GM11168 (cell line): ENCODE data around the gene NTF4.
"Not testable (repeated sequence)": the region's sequence is repeated elsewhere in the genome, so short reads cannot be mapped to it uniquely, and the experiment has no call there.

Source experiments
- in situ Hi-C: fragments of 300-500 bp; cut with MboI; formaldehyde crosslinking; loops from one replicate; pipeline ENCODE4 v1.12.0; 2022; ENCODE audit warnings: low sequenced_read_pairs; ENCODE audit not compliant: unreplicated experiment

Gene NTF4

DNA sequence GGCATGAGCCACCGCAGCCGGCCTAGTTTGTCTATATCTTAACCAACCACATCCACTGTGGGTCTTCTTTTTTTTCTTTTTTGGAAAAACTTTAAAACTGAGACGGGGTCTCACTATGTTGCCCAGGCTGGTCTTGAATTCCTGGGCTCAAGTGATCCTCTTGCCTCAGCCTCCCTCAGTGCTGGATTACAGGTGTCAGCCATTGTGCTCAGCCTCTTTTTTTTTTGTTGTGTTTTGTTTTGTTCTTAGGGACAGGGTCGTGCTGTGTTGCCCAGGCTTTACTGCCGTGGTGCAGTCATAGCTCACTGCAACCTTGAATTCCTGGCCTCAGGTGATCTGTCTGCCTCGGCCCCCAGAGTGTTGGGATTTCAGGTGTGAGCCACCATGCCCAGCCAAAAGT is 28.1 kb upstream of the NTF4 start:
- in situ Hi-C loops: no loop called here

DNA sequence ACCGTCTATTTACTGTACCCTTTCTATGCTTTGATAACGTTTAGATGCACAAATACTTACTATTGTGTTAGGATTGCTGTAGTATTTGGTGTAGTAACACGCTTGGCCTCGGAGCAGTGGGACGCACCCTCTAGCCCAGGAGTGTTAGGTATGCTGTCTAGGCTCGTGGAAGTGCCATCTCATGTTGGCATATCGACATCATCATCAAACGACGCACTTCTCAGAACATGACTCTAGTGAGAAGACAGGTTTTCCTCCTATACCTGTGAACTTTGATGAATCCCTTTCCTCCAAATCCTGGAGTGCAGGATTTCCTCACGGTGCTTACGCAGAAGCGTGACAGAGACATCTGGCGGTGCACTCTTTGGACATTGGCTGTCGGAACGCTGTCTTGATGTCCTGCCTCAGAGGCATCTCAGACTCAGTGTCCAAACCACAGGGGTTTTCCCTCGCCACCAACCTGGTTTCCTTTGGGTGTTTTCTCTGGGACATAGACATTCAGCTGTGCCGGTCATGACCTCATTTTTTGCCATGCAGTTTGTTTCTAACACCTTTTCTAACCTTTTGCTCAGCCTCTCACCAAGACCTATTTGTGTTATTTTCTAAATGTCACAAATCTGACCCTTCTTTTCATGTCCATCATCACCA is 26.9 kb upstream of the NTF4 start:
- in situ Hi-C loops: no loop called here

DNA sequence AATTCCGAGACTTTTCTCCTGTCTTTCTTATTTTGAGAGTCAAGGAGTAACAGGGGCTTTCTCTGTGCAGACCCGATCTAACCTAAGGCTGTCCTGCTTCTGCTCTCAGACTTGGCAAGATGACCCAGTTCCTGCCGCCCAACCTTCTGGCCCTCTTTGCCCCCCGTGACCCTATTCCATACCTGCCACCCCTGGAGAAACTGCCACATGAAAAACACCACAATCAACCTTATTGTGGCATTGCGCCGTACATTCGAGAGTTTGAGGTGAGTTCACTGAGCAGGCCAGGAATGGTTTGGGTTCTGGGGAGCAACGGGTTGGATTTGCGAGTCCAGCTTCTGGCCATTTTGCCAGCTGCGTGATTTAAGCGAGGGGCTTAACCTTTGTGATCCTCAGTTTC is 21.7 kb upstream of the NTF4 start:
- in situ Hi-C loops: no loop called here

- in situ Hi-C loops: no loop called here
Measured at GRCh38 chr19:49085868-49086232, 21.2 kb upstream of the NTF4 start.

DNA sequence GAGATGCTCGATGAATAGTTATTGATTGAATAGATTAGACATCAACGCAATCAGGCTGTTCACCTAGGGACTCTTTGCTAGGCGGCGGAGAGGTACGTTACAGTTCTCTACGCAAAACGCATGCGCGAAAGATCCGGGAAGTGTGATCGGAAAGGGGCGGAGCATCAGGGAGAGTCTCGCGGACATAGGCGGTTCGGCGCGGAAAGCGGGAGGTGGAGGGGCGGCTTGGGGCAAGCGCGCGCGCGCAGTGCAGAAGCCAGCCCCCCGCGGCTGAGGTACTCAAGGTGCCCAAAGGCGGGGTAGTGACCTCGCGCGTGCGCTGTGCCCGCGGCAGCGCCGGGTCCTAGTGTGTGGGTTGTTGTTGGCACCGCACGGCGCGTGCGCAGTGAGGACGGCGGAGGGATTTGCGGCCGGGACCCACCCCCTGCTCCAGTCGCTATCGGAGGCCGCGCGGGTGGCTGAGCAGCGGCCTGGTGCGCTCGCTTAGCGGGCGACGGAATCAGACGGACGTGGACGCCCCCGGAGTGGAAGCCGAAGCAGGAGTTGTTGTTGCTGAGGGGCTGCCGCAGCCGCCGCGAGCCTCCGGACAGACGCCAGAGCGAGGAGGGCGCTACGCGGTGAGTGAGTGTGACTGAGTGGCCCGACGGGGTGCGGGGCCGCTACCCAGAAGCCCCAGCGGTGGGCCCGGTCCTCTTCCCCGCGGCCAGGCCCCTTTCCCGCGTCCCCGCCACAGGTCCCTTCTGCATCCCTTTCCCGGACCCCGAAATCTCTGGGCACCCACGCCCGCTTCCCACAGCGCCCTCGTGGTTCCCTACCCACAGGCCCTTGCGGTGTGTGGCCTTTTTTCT is 20.6 kb upstream of the NTF4 start, which contains the start of gene SNRNP70:
TSS of gene SNRNP70 (plus strand) at position 432 of the 848 bp plus-strand sequence. CDS start 964 bp downstream, outside the sequence.
- in situ Hi-C loops: no loop called here

GRCh38 chr19:49084206-49085019 is 19.8 kb upstream of the NTF4 start:
- in situ Hi-C loops: no loop called here

- in situ Hi-C loops: no loop called here
Measured at GRCh38 chr19:49081273-49081672, 16.7 kb upstream of the NTF4 start.

GRCh38 chr19:49080392-49080791 is 15.8 kb upstream of the NTF4 start:
- in situ Hi-C loops: no loop called here

GRCh38 chr19:49074869-49075268 is 10.3 kb upstream of the NTF4 start:
- in situ Hi-C loops: not testable (repeated sequence)

- in situ Hi-C loops: no loop called here
Measured at GRCh38 chr19:49073514-49074378, 9.1 kb upstream of the NTF4 start.

GRCh38 chr19:49071860-49072547 is 7.4 kb upstream of the NTF4 start:
- in situ Hi-C loops: no loop called here

DNA sequence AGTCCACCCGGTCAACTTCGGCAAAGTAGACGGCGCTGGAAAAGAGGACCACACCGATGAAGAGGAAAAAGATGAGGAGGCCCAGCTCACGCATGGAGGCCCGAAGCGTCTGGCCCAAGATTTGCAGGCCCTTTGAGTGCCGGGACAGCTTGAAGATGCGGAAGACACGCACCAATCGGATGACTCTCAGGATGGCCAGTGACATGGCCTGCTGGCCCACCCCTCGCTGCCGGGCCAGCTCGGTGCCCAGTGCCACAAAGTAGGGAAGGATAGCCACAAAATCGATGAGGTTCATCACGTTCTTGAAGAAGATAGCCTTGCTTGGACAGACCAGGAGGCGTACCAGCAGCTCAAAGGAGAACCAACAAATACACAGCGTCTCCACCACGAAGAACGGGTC is 5.8 kb upstream of the NTF4 start:
- in situ Hi-C loops: no loop called here

DNA sequence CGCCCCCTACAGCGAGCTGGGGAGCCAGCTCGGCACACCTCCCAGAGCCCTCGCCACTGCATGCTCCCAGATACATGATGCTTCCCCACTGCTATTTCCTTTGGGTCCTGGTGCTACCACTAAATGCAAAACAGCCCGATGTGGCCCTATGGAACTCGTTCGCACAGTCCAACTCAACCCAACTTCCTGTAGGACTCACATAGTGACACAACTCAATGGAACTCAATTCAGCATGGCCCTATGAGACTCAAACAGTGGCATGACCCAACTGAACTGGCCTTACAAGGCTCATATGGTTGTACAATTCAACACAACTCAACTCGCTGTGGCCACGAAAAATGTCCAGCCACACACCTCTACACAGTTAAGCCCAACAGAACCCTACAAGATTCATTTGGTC is 4.4 kb upstream of the NTF4 start:
- in situ Hi-C loops: no loop called here

DNA sequence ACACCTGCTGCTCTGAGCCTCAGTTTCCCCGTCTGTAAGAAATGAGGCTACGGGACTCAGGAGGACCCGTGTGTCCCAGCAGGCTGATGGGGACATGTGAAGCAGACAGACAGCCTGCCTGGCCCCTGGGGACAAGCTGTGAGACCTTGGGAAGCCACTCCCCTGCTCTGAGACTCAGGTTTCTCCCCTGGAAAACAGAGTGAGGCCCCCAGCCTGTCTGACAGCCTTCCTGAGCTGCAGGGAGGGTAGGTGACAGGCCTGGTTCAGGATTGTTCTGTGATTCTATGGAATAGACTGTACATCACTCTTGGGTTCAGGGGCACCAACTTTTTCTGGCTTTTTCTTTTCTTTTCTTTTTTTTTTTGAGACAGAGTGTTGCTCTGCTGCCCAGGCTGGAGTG is 2.9 kb upstream of the NTF4 start:
- in situ Hi-C loops: no loop called here

DNA sequence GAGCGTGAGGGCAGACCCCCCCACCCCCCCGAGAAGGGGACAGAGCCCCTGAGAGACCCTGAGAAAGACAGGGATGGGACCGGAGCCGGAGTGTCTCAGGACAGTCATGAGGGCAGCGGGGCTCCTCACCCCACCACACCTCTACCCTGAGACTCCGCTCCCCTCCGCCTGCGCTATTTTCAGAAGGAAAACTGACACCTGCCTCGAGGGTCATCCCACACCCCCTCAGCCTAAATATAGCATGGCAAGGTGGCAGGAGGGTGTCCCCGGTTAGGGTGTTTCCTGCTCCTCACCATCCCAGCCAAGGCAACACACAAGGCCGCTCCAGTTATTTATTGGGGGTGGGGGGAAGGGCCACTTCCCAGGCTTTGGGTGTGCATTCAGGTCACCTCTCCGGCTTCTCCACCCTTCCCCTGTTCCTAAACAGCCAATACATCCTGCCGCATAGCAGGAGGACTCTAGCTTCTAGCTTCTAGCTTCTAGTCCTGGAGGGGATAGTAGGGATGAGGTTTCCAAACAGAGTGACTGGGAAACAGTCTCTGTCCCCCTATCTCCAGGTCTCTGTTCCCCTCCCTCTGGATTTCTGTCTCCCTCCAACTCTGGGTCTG is 1.4 kb upstream of the NTF4 start:
- in situ Hi-C loops: no loop called here

GRCh38 chr19:49064029-49064629 is 489 bp downstream of the NTF4 start:
- in situ Hi-C loops: no loop called here

- in situ Hi-C loops: no loop called here
Measured at GRCh38 chr19:49061445-49061844, 3.2 kb downstream of the NTF4 start.

- in situ Hi-C loops: no loop called here
Measured at GRCh38 chr19:49061000-49061399, 3.6 kb downstream of the NTF4 start.

DNA sequence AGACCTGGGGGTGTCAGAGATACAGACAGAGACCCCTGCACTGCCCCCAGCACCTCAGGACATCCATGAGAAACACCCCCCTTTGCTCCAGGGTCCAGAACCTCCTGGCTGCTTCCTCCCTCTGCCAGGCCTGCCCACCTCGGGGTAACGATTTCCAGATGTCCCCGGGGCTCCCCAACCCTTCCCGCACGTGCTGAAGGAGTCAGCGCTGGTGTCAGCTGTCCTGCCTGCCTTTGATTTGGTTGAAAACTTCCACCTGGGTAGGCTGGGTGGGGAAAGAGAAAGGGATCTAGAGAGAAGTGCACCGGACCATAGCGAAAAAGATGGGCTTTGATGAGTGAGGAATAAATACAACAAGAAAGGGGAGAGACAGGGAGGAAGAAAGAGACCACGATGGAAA is 5.6 kb downstream of the NTF4 start:
- in situ Hi-C loops: no loop called here
